B cell (primary cell): ENCODE results near the gene PRR20C. TPM values are rescaled to one million over a fixed set of nuclear protein-coding genes. Genes with fewer than 3 reads are reported as not detected.

Experiments
- ATAC-seq: fragments of 200-7000 bp; cut with Tn5 transposase; one replicate; pipeline ENCODE4 v1.10.0; 2021; ENCODE audit warnings: low read depth, mild to moderate bottlenecking, moderate number of reproducible peaks, moderate library complexity
- CTCF ChIA-PET: fragments of 350-600 bp; sonication (Branson Sonifier 250); formaldehyde crosslinking; loops from one replicate; lab custom pipeline; 2021; ENCODE audit warnings: antibody characterized with exemption, inconsistent platforms; lab: Charles Lee
- POLR2A ChIA-PET: fragments of 350-600 bp; sonication (Branson Sonifier 250); formaldehyde crosslinking; loops from one replicate; lab custom pipeline; 2021; ENCODE audit warnings: antibody characterized with exemption; lab: Charles Lee
- DNase-seq: peaks from one replicate; pipeline ENCODE4 v3.0.0; 2013
- H2AFZ ChIP-seq: 2 replicates; pipeline ENCODE4 v1.6.1; 2012; ENCODE audit warnings: mild to moderate bottlenecking, low read depth, low read length; ENCODE audit not compliant: insufficient read depth, poor library complexity, severe bottlenecking
- H3K27ac ChIP-seq, 2 donors: 1 replicate in 1 of 2; 2 replicates in 1 of 2; pipeline ENCODE4 v1.5.1; 2012 to 2013; ENCODE audit warnings: low read length in 2 of 2, mild to moderate bottlenecking in 2 of 2, moderate library complexity in 1 of 2
- H3K27me3 ChIP-seq, 4 experiments: fragments of 200-600 bp in 1 of 4; sonication (generic) in 1 of 4; replicated peaks in 1 of 4; 1 replicate in 2 of 4; 2 replicates in 2 of 4; pipeline versions ENCODE4 v1.6.1 to v1.7.0; 2013 to 2016; ENCODE audit warnings: low read length in 3 of 4, mild to moderate bottlenecking in 2 of 4, mixed read lengths in 1 of 4, moderate library complexity in 1 of 4; ENCODE audit not compliant: insufficient read depth in 4 of 4, control insufficient read depth in 3 of 4; ENCODE audit errors: control extremely low read depth in 1 of 4
- H3K36me3 ChIP-seq, 2 experiments: replicated peaks in 1 of 2; 1 replicate in 1 of 2; 2 replicates in 1 of 2; pipeline versions ENCODE4 v1.6.1 to v1.7.1; 2013; ENCODE audit warnings: low read length in 1 of 2; ENCODE audit not compliant: insufficient read depth in 2 of 2, control insufficient read depth in 1 of 2; ENCODE audit errors: control extremely low read depth in 1 of 2, extremely low read depth in 1 of 2
- H3K4me1 ChIP-seq, 2 donors: fragments of 200-600 bp in 1 of 2; sonication (generic) in 1 of 2; 1 replicate in 1 of 2; 2 replicates in 1 of 2; pipeline versions ENCODE4 v1.5.1 to v1.6.1; 2013 to 2017; ENCODE audit warnings: low read length in 2 of 2; ENCODE audit not compliant: control insufficient read depth in 2 of 2, insufficient read depth in 2 of 2
- H3K4me2 ChIP-seq: replicated peaks from 2 replicates; pipeline ENCODE3; 2012; ENCODE audit warnings: mild to moderate bottlenecking, low read depth, low read length; ENCODE audit not compliant: poor library complexity, severe bottlenecking
- H3K4me3 ChIP-seq, 5 experiments: fragments of 200-600 bp in 1 of 5; sonication (generic) in 1 of 5; 1 replicate in 3 of 5; 2 replicates in 2 of 5; pipeline versions ENCODE4 v1.5.1 to v1.7.0; 2011 to 2016; ENCODE audit warnings: low read length in 4 of 5, mild to moderate bottlenecking in 4 of 5, low read depth in 2 of 5, control low read depth in 1 of 5, moderate library complexity in 1 of 5; ENCODE audit not compliant: insufficient read depth in 1 of 5; ENCODE audit errors: control extremely low read depth in 1 of 5, extremely low read depth in 1 of 5
- H3K79me2 ChIP-seq: fragments of 200-600 bp; sonication (generic); one replicate; pipeline ENCODE4 v1.6.0; 2016; ENCODE audit warnings: low read length; ENCODE audit not compliant: control insufficient read depth, insufficient read depth
- H3K9ac ChIP-seq: fragments of 200-600 bp; sonication (generic); 2 replicates; pipeline ENCODE4 v1.6.1; 2017; ENCODE audit warnings: mild to moderate bottlenecking, low read length, moderate library complexity
- H3K9me3 ChIP-seq, 3 donors: one replicate each; pipeline versions ENCODE4 v1.6.1 to v1.7.1; 2013; ENCODE audit warnings: low read length in 2 of 3; ENCODE audit not compliant: control insufficient read depth in 2 of 3, insufficient read depth in 1 of 3; ENCODE audit errors: control extremely low read depth in 1 of 3
- H4K20me1 ChIP-seq: 2 replicates; pipeline ENCODE4 v1.6.0; 2012; ENCODE audit warnings: mild to moderate bottlenecking, low read length; ENCODE audit not compliant: insufficient read depth, control insufficient read depth, poor library complexity, severe bottlenecking
- H3K27ac Mint-ChIP-seq: one replicate; pipeline ENCODE4 v1.8.0; 2021; ENCODE audit warnings: mixed read lengths
- H3K27me3 Mint-ChIP-seq: one replicate; pipeline ENCODE4 v1.8.0; 2021; ENCODE audit warnings: mixed read lengths
- H3K4me1 Mint-ChIP-seq: one replicate; pipeline ENCODE4 v1.8.0; 2021; ENCODE audit warnings: mixed read lengths
- H3K4me3 Mint-ChIP-seq: one replicate; pipeline ENCODE4 v1.8.0; 2021; ENCODE audit warnings: mixed read lengths
- H3K9me3 Mint-ChIP-seq: one replicate; pipeline ENCODE4 v1.8.0; 2022; ENCODE audit warnings: mixed read lengths; ENCODE audit not compliant: insufficient read depth
- CTCF ChIP-seq: fragments of 200-600 bp; IDR thresholded peaks from one replicate; pipeline ENCODE4 v1.8.0; 2022; ENCODE audit warnings: antibody characterized with exemption, mild to moderate bottlenecking
- EZH2 ChIP-seq: IDR thresholded peaks from 2 replicates; pipeline ENCODE4 v1.6.1; 2012; ENCODE audit warnings: borderline replicate concordance, low read depth, mild to moderate bottlenecking, moderate library complexity, low read length; ENCODE audit not compliant: insufficient read depth, poor library complexity, severe bottlenecking
- WGBS: methylation state at CpG from one replicate; pipeline ENCODE4 v1.1.5; 2013; ENCODE audit warnings: missing lambda C conversion rate; ENCODE audit not compliant: insufficient coverage; 5-methylcytosine and 5-hydroxymethylcytosine counted together
- intact Hi-C: fragments of 100-400 bp; cut with micrococcal nuclease; formaldehyde crosslinking; loops from one replicate; pipeline ENCODE4 v1.10.0; 2022
- polyA plus RNA-seq: library from polyadenylated mRNA; depleted of rRNA; stranded (reverse); fragments of >200 nt; gene quantifications from 2 replicates; pipeline ENCODE4 v1.2.3, GENCODE V29; 2012
- total RNA-seq, 2 donors: library from RNA; stranded (reverse); fragments of 120-200 nt in 1 of 2; gene quantifications; 1 replicate in 1 of 2; 2 replicates in 1 of 2; pipeline versions ENCODE4 v1.2.3 to v1.2.4, GENCODE V29; 2013 to 2022

Gene PRR20C
- total and polyA plus RNA-seq, 2 donors (not counting 1 experiment from before 2014, with no cell fraction given) = not detected

GRCh38 chr13:57123681-57124080 is 30.2 kb upstream of the PRR20C start:
- H3K27ac Mint-ChIP-seq = no peak overlapping the region
- ChIA-PET CTCF (no interaction called here), POLR2A (no interaction called here)
- no CpG with 5 or more reads among the region's 1 CpG for WGBS
- no peaks in the 10 kb centered on the region for H3K27me3 Mint-ChIP-seq
- Histone ChIP-seq H3K9ac (no peak overlapping the region), H2AFZ (no peak overlapping the region), H3K4me1 (no peaks in the 10 kb centered on the region), H3K4me3 (no peak overlapping the region), H3K36me3 (no peaks in the 10 kb centered on the region), H3K79me2 (no peaks in the 10 kb centered on the region), H3K27me3 (no peaks in the 10 kb centered on the region), H3K4me2 (no peak overlapping the region), H4K20me1 (no peaks in the 10 kb centered on the region), H3K27ac (no peak overlapping the region), H3K9me3 (peaks cover 0 to 5% (median 0%) of the 10 kb centered on the region in 3 donors)
- H3K4me3 Mint-ChIP-seq = no peak overlapping the region
- DNase-seq (no peak), ATAC-seq (no peak)
- TF ChIP-seq CTCF (no peak), EZH2 (no peak)
- no peaks in the 10 kb centered on the region for H3K9me3 Mint-ChIP-seq
- intact Hi-C loops = no loop called here
- H3K4me1 Mint-ChIP-seq = no peaks in the 10 kb centered on the region

DNA sequence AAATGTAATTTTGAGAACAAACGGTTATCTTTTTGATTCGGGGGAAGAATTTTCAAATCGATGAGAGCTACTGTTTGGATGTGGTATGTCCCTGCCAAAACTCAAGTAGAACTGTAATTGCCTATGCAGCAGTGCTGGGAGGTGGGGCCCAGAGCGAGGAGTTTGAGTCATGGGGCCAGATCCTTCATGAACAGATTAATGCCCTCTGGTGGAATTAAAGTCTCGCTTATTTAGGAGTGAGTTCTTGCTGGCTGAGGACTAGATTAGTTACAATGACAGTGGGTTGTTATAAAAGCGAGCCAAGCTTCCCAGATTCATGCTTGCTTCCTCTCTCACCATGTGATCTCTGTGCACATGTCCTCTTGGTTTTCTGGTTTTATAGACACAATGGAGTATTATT is 25.0 kb upstream of the PRR20C start:
- no peak overlapping the region for H3K4me2 ChIP-seq
- H3K27ac Mint-ChIP-seq = no peak overlapping the region
- no peaks in the 10 kb centered on the region for H3K27me3 ChIP-seq
- no peaks in the 10 kb centered on the region for H3K4me1 Mint-ChIP-seq
- H3K4me1 ChIP-seq = no peaks in the 10 kb centered on the region
- no peak overlapping the region for H3K4me3 Mint-ChIP-seq
- H4K20me1 ChIP-seq = no peaks in the 10 kb centered on the region
- H3K9me3 Mint-ChIP-seq = no peaks in the 10 kb centered on the region
- intact Hi-C loops = no loop called here
- ATAC-seq (no peak), DNase-seq (no peak)
- H3K9ac ChIP-seq = no peak overlapping the region
- H3K4me3 ChIP-seq = no peak overlapping the region
- 87% methylated on average over 4 of the region's 6 CpGs for WGBS
- no peak overlapping the region for H2AFZ ChIP-seq
- CTCF ChIA-PET = no interaction called here
- POLR2A ChIA-PET = no interaction called here
- no peak for TF ChIP-seq CTCF
- no peak for TF ChIP-seq EZH2
- H3K79me2 ChIP-seq = no peaks in the 10 kb centered on the region
- H3K36me3 ChIP-seq = no peaks in the 10 kb centered on the region
- no peaks in the 10 kb centered on the region for H3K27me3 Mint-ChIP-seq
- H3K27ac ChIP-seq = no peak overlapping the region
- H3K9me3 ChIP-seq = no peaks in the 10 kb centered on the region
